ENCODE data around the gene ASF1A.

GRCh38 chr6:118889163-118889562, 4.8 kb upstream of the ASF1A start:
- TF ChIP-seq, protein P1, sequence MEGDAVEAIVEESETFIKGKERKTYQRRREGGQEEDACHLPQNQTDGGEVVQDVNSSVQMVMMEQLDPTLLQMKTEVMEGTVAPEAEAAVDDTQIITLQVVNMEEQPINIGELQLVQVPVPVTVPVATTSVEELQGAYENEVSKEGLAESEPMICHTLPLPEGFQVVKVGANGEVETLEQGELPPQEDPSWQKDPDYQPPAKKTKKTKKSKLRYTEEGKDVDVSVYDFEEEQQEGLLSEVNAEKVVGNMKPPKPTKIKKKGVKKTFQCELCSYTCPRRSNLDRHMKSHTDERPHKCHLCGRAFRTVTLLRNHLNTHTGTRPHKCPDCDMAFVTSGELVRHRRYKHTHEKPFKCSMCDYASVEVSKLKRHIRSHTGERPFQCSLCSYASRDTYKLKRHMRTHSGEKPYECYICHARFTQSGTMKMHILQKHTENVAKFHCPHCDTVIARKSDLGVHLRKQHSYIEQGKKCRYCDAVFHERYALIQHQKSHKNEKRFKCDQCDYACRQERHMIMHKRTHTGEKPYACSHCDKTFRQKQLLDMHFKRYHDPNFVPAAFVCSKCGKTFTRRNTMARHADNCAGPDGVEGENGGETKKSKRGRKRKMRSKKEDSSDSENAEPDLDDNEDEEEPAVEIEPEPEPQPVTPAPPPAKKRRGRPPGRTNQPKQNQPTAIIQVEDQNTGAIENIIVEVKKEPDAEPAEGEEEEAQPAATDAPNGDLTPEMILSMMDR (IDR thresholded peaks at IDR 0.05), result no peak
- no peak for TF ChIP-seq POLR2A (IDR thresholded peaks at IDR 0.05)
